Kidney epithelial cell (primary cell): Measurements from ENCODE around the gene NCAM1. TPM values are rescaled to one million over a fixed set of nuclear protein-coding genes. Genes with fewer than 3 reads are reported as not detected.

Source experiments
- DNase-seq: peaks from one replicate; pipeline ENCODE4 v3.0.0-alpha.2; 2010; ENCODE audit warnings: low read depth
- H3K27me3 ChIP-seq: 2 replicates; pipeline ENCODE4 v1.6.0; 2011; ENCODE audit warnings: low read length; ENCODE audit not compliant: control insufficient read depth, insufficient read depth
- H3K36me3 ChIP-seq: 2 replicates; pipeline ENCODE4 v1.5.1; 2011; ENCODE audit warnings: low read length; ENCODE audit not compliant: control insufficient read depth, insufficient read depth
- H3K4me3 ChIP-seq: 2 replicates; pipeline ENCODE4 v1.5.1; 2011; ENCODE audit warnings: low read depth, mild to moderate bottlenecking, control low read depth, low read length
- CTCF ChIP-seq: IDR thresholded peaks from 2 replicates; pipeline ENCODE4 v1.5.1; 2011; ENCODE audit warnings: mild to moderate bottlenecking, moderate library complexity, low read length, control low read depth, inconsistent platforms; ENCODE audit not compliant: insufficient read depth, poor library complexity, severe bottlenecking
- total RNA-seq: library from RNA; depleted of rRNA; stranded (reverse); fragments of >200 nt; gene quantifications from 2 replicates; pipeline ENCODE4 v1.2.3, GENCODE V29; 2015

The NCAM1 gene
- total RNA-seq, 1 donor from 2014 or later = 16.5 TPM

- Histone ChIP-seq H3K36me3 (no peaks in the 10 kb centered on the region), H3K27me3 (no peaks in the 10 kb centered on the region), H3K4me3 (no peak overlapping the region)
- TF ChIP-seq CTCF = no peak
- DNase-seq = no peak
Observed at GRCh38 chr11:113279591-113279990, 318.4 kb downstream of the NCAM1 start.

- H3K36me3 ChIP-seq = no peaks in the 10 kb centered on the region
Observed at GRCh38 chr11:113281052-113281725, 320.0 kb downstream of the NCAM1 start.

GRCh38 chr11:113282898-113283437 lies 321.7 kb downstream of the NCAM1 start:
- H3K4me3 ChIP-seq = no peak overlapping the region
- no peak for DNase-seq
- no peaks in the 10 kb centered on the region for H3K27me3 ChIP-seq
- no peak for TF ChIP-seq CTCF
- H3K36me3 ChIP-seq = no peaks in the 10 kb centered on the region

More at GRCh38 chr11:113281052-113281725, 320.0 kb downstream of the NCAM1 start:
- Histone ChIP-seq H3K27me3 (no peaks in the 10 kb centered on the region), H3K4me3 (no peak overlapping the region)
- no peak for DNase-seq
- no peak for TF ChIP-seq CTCF

GRCh38 chr11:113283881-113284280 lies 322.7 kb downstream of the NCAM1 start:
- TF ChIP-seq CTCF = no peak

GRCh38 chr11:113286009-113286408 lies 324.8 kb downstream of the NCAM1 start:
- Histone ChIP-seq H3K36me3 (no peaks in the 10 kb centered on the region), H3K4me3 (no peak overlapping the region), H3K27me3 (no peaks in the 10 kb centered on the region)
- no peak for TF ChIP-seq CTCF
- DNase-seq = no peak

More at GRCh38 chr11:113283881-113284280, 322.7 kb downstream of the NCAM1 start:
- DNase-seq = no peak
- H3K36me3 ChIP-seq = no peaks in the 10 kb centered on the region
- H3K27me3 ChIP-seq = no peaks in the 10 kb centered on the region
- no peak overlapping the region for H3K4me3 ChIP-seq
